HCT116 (cell line): ENCODE measurements around the gene CNFN. TPM values are rescaled to one million over a fixed set of nuclear protein-coding genes. Genes with fewer than 3 reads are reported as not detected.

Experiments
- ATAC-seq: fragments of 200-7000 bp; cut with Tn5 transposase; 2 replicates; pipeline ENCODE4 v1.9.1; 2020; ENCODE audit warnings: mild to moderate bottlenecking, moderate library complexity
- BruUV-seq: library from RNA; stranded (reverse); fragments of 400-500 nt; replicated peaks from 2 replicates; lab custom pipeline; 2021; lab: Mats Ljungman, UMichigan
- CTCF ChIA-PET: fragments of 300-600 bp; sonication (Branson Sonifier 250); formaldehyde crosslinking; loops from one replicate; lab custom pipeline; 2021; ENCODE audit warnings: antibody characterized with exemption; lab: Charles Lee
- POLR2A ChIA-PET: fragments of 300-600, 350-600 bp; sonication (Branson Sonifier 250); formaldehyde crosslinking; loops from one replicate; lab custom pipeline; 2021; ENCODE audit warnings: antibody characterized with exemption; lab: Charles Lee
- RAD21 ChIA-PET, 2 experiments: fragments of 300-600 bp; sonication (Branson Sonifier 250); formaldehyde crosslinking; loops; one replicate each; lab custom pipeline; 2023; ENCODE audit warnings: low total read pairs in 2 of 2; ENCODE audit not compliant: uncharacterized antibody in 2 of 2, unreplicated experiment in 2 of 2, low non-redundant PET in 1 of 2; lab: Charles Lee
- DNase-seq: peaks from one replicate; pipeline ENCODE4 v3.0.0-alpha.2; 2010; ENCODE audit warnings: low read depth, low spot score
- H2AFZ ChIP-seq: fragments of 200-600 bp; shearing (Covaris generic), sonication (generic); 2 replicates; pipeline ENCODE4 v1.6.1; 2017; ENCODE audit warnings: low read depth, mixed run types, mixed read lengths, antibody characterized with exemption, low read length; ENCODE audit not compliant: poor library complexity, severe bottlenecking
- H3K27ac ChIP-seq: 2 replicates; pipeline ENCODE4 v1.5.1; 2012; ENCODE audit warnings: low read depth, low read length
- H3K27me3 ChIP-seq: fragments of 200-600 bp; sonication (generic); 2 replicates; pipeline ENCODE4 v1.6.1; 2016; ENCODE audit warnings: mixed run types, low read length, mixed read lengths; ENCODE audit not compliant: insufficient read depth
- H3K36me3 ChIP-seq, 2 experiments: fragments of 200-500 bp in 1 of 2; fragments of 200-600 bp in 1 of 2; sonication (Bioruptor generic) in 1 of 2; sonication (generic) in 1 of 2; 2 replicates each; pipeline versions ENCODE4 v1.5.1 to v1.6.1; 2014 to 2016; ENCODE audit warnings: low read length in 2 of 2, inconsistent platforms in 1 of 2, mixed read lengths in 1 of 2, mixed run types in 1 of 2; ENCODE audit not compliant: insufficient read depth in 2 of 2, control insufficient read depth in 1 of 2
- H3K4me1 ChIP-seq, 2 experiments: fragments of 200-600 bp in 1 of 2; sonication (generic) in 1 of 2; 2 replicates each; pipeline versions ENCODE4 v1.5.1 to v1.6.1; 2012 to 2017; ENCODE audit warnings: low read length in 2 of 2, inconsistent platforms in 1 of 2, mild to moderate bottlenecking in 1 of 2, mixed read lengths in 1 of 2, mixed run types in 1 of 2, moderate library complexity in 1 of 2; ENCODE audit not compliant: insufficient read depth in 2 of 2, control insufficient read depth in 1 of 2
- H3K4me2 ChIP-seq: fragments of 200-600 bp; sonication (generic); 2 replicates; pipeline ENCODE4 v1.6.1; 2017; ENCODE audit warnings: mixed run types, low read length, mixed read lengths
- H3K4me3 ChIP-seq, 2 experiments: fragments of 200-600 bp in 1 of 2; sonication (generic) in 1 of 2; replicated peaks in 1 of 2; 2 replicates each; pipeline ENCODE4 v1.5.1; 2011 to 2016; ENCODE audit warnings: low read length in 2 of 2, control low read depth in 1 of 2, low read depth in 1 of 2, mild to moderate bottlenecking in 1 of 2, mixed read lengths in 1 of 2, mixed run types in 1 of 2
- H3K79me2 ChIP-seq: fragments of 200-600 bp; sonication (generic); 2 replicates; pipeline ENCODE4 v1.6.1; 2017; ENCODE audit warnings: mild to moderate bottlenecking, mixed run types, low read length, moderate library complexity, mixed read lengths; ENCODE audit not compliant: insufficient read depth
- H3K9ac ChIP-seq: fragments of 200-600 bp; sonication (generic); 2 replicates; pipeline ENCODE4 v1.6.1; 2016; ENCODE audit warnings: low read length, mixed read lengths
- H3K9me2 ChIP-seq: fragments of 200-600 bp; sonication (generic), shearing (Covaris generic); 2 replicates; pipeline ENCODE4 v1.6.1; 2017; ENCODE audit warnings: mixed run types, mild to moderate bottlenecking, moderate library complexity; ENCODE audit not compliant: insufficient read depth
- H3K9me3 ChIP-seq, 2 experiments: fragments of 200-500 bp in 1 of 2; fragments of 200-600 bp in 1 of 2; sonication (Bioruptor generic) in 1 of 2; sonication (generic) in 1 of 2; 2 replicates each; pipeline ENCODE4 v1.6.1; 2014 to 2017; ENCODE audit warnings: low read length in 2 of 2, mixed read lengths in 2 of 2, inconsistent platforms in 1 of 2, low read depth in 1 of 2, mild to moderate bottlenecking in 1 of 2, mixed run types in 1 of 2, moderate library complexity in 1 of 2; ENCODE audit not compliant: control insufficient read depth in 1 of 2, insufficient read depth in 1 of 2
- H4K20me1 ChIP-seq: fragments of 200-600 bp; sonication (generic), shearing (Covaris generic); 2 replicates; pipeline ENCODE4 v1.6.1; 2017; ENCODE audit warnings: mixed run types, mild to moderate bottlenecking, moderate library complexity; ENCODE audit not compliant: insufficient read depth
- CBX3 ChIP-seq: IDR thresholded peaks from 2 replicates; pipeline ENCODE4 v1.6.1; 2012; ENCODE audit warnings: low read depth
- CEBPB ChIP-seq: IDR thresholded peaks from 2 replicates; pipeline ENCODE4 v1.6.1; 2012; ENCODE audit warnings: low read depth
- EZH2 ChIP-seq: fragments of 200-600 bp; sonication (generic); IDR thresholded peaks from 2 replicates; pipeline ENCODE4 v1.6.1; 2017; ENCODE audit warnings: antibody characterized with exemption, mixed run types
- FOSL1 ChIP-seq: IDR thresholded peaks from 2 replicates; pipeline ENCODE4 v1.6.1; 2012; ENCODE audit warnings: low read depth
- JUND ChIP-seq: IDR thresholded peaks from 2 replicates; pipeline ENCODE4 v1.6.1; 2012
- POLR2AphosphoS5 ChIP-seq: IDR thresholded peaks from 2 replicates; pipeline ENCODE4 v1.6.1; 2011; ENCODE audit warnings: mild to moderate bottlenecking, low read depth, low read length, moderate library complexity
- SP1 ChIP-seq: IDR thresholded peaks from 2 replicates; pipeline ENCODE4 v1.6.1; 2012; ENCODE audit warnings: low read depth
- ZBTB33 ChIP-seq: IDR thresholded peaks from 2 replicates; pipeline ENCODE4 v1.6.1; 2011; ENCODE audit warnings: mild to moderate bottlenecking, low read length, moderate library complexity; ENCODE audit not compliant: insufficient replicate concordance; ENCODE audit errors: extremely low read depth
- ZFX ChIP-seq: fragments of 450-650 bp; IDR thresholded peaks from 2 replicates; pipeline ENCODE4 v1.6.1; 2017
- ZNF274 ChIP-seq: fragments of 200-500 bp; sonication (Bioruptor generic); IDR thresholded peaks from 2 replicates; pipeline ENCODE4 v1.6.1; 2014; ENCODE audit warnings: mild to moderate bottlenecking, low read depth, low read length, inconsistent platforms
- intact Hi-C: fragments of 100-400 bp; cut with micrococcal nuclease; formaldehyde crosslinking; loops from 2 replicates; pipeline ENCODE4 v1.10.0; 2022
- total RNA-seq: library from RNA; stranded (reverse); gene quantifications from one replicate; pipeline ENCODE4 v1.2.1, GENCODE V29; 2021; ENCODE audit not compliant: unreplicated experiment

The CNFN gene
- total RNA-seq, 1 experiment from 2014 or later = 13.9 TPM

GRCh38 chr19:42368765-42369164 lies 21.3 kb downstream of the CNFN start (continued):
- no peak for TF ChIP-seq ZBTB33
- no peak for TF ChIP-seq POLR2AphosphoS5
- no peak for TF ChIP-seq CEBPB
- no peak for TF ChIP-seq ZFX
- no peak for TF ChIP-seq FOSL1
- TF ChIP-seq SP1 = no peak
- no peak for TF ChIP-seq EZH2
- TF ChIP-seq, all 23 proteins: peak for 0

GRCh38 chr19:42368360-42368759 lies 21.7 kb downstream of the CNFN start:
- intact Hi-C loops = no loop called here
- Histone ChIP-seq H3K27ac (no peak overlapping the region), H4K20me1 (no peaks in the 10 kb centered on the region), H3K27me3 (no peaks in the 10 kb centered on the region), H3K9ac (no peak overlapping the region), H3K9me3 (peaks cover 9 to 10% of the 10 kb centered on the region in 2 experiments; a peak in 2 of 4 replicates), H3K79me2 (no peaks in the 10 kb centered on the region), H3K9me2 (no peaks in the 10 kb centered on the region), H3K36me3 (peaks cover 0 to 11% of the 10 kb centered on the region in 2 experiments; a peak in 2 of 4 replicates), H3K4me2 (no peak overlapping the region), H2AFZ (no peak overlapping the region), H3K4me1 (no peaks in the 10 kb centered on the region), H3K4me3 (no peak overlapping the region)
- ChIA-PET POLR2A (no interaction called here), RAD21 (no interaction called here), CTCF (no interaction called here)
- DNase-seq = no peak
- TF ChIP-seq JUND (no peak), ZNF274 (no peak), CBX3 (no peak), FOSL1 (no peak)
- no peak for ATAC-seq
- BruUV-seq = no TSS peak
